ENCODE data around the gene SLC28A3. TPM values are rescaled to one million over a fixed set of nuclear protein-coding genes. Genes with fewer than 3 reads are reported as not detected.

The SLC28A3 gene
- total RNA-seq, 1 experiment from 2014 or later = 0.77 TPM

GRCh38 chr9:84339503-84339902 is 1.1 kb downstream of the SLC28A3 start:
- CTCF ChIA-PET = interaction anchor here (0.6 kb wide), 1 partner anchor 14 kb away, joined by 3 read pairs; no protein-coding TSS in a partner anchor
- Mint-ChIP-seq H3K27ac (ENCODE audit: low read depth, unreplicated experiment) (peak overlapping the region; percentile 79), H3K4me1 (ENCODE audit: insufficient read depth, unreplicated experiment) (peaks cover 11% of the 10 kb centered on the region), H3K36me3 (ENCODE audit: insufficient read depth, unreplicated experiment) (no peaks in the 10 kb centered on the region), H3K27me3 (ENCODE audit: insufficient read depth, unreplicated experiment) (no peaks in the 10 kb centered on the region), H3K9me3 (ENCODE audit: unreplicated experiment) (no peaks in the 10 kb centered on the region), H3K4me3 (ENCODE audit: unreplicated experiment) (peak overlapping the region; percentile 29)
- intact Hi-C loops (cut with micrococcal nuclease) = no loop called here
- TF ChIP-seq, protein P1, sequence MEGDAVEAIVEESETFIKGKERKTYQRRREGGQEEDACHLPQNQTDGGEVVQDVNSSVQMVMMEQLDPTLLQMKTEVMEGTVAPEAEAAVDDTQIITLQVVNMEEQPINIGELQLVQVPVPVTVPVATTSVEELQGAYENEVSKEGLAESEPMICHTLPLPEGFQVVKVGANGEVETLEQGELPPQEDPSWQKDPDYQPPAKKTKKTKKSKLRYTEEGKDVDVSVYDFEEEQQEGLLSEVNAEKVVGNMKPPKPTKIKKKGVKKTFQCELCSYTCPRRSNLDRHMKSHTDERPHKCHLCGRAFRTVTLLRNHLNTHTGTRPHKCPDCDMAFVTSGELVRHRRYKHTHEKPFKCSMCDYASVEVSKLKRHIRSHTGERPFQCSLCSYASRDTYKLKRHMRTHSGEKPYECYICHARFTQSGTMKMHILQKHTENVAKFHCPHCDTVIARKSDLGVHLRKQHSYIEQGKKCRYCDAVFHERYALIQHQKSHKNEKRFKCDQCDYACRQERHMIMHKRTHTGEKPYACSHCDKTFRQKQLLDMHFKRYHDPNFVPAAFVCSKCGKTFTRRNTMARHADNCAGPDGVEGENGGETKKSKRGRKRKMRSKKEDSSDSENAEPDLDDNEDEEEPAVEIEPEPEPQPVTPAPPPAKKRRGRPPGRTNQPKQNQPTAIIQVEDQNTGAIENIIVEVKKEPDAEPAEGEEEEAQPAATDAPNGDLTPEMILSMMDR (IDR thresholded peaks at IDR 0.05; ENCODE audit: unreplicated experiment) = no peak
- BruUV-seq (replicated peaks) = no TSS peak
- POLR2A ChIA-PET = interaction anchor here (0.8 to 2.0 kb wide), 4 partner anchors 10 to 359 kb away, joined by 3 to 6 read pairs (median 3); partner anchors contain the start of genes HNRNPK and RMI1
- no peak for DNase-seq (ENCODE audit: unreplicated experiment)

DNA sequence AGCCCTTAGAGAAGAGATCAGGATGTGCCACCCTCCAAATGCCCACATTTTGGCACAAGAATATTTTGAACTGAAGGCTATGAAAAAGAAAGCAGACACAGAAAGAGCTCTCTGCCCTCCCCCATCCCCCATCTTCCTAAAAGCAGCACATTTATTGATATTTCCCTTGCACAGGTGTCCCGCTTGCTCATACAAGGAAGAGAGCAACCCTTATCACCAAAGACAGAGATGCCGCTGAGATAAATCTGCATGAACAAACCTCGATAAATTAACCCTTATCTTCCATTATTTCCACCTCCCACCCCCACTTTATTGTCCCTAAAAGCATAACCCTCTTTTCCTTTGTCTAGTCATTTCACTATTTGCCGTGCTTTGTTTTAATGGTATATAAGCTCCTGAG is 1.8 kb downstream of the SLC28A3 start:
- H3K27me3 Mint-ChIP-seq (ENCODE audit: insufficient read depth, unreplicated experiment) = no peaks in the 10 kb centered on the region
- no peak overlapping the region for H3K27ac Mint-ChIP-seq (ENCODE audit: low read depth, unreplicated experiment)
- ChIA-PET CTCF (interaction anchor here (1.1 kb wide), 1 partner anchor 58 kb away, joined by 5 read pairs; no protein-coding TSS in a partner anchor), POLR2A (interaction anchor here (2.0 kb wide), 1 partner anchor 13 kb away, joined by 6 read pairs; no protein-coding TSS in a partner anchor)
- H3K36me3 Mint-ChIP-seq (ENCODE audit: insufficient read depth, unreplicated experiment) = no peaks in the 10 kb centered on the region
- DNase-seq (ENCODE audit: unreplicated experiment) = no peak
- TF ChIP-seq, protein P1 (IDR thresholded peaks at IDR 0.05; ENCODE audit: unreplicated experiment) = no peak
- H3K4me3 Mint-ChIP-seq (ENCODE audit: unreplicated experiment) = no peak overlapping the region
- intact Hi-C loops (cut with micrococcal nuclease) = no loop called here
- peaks cover 11% of the 10 kb centered on the region for H3K4me1 Mint-ChIP-seq (ENCODE audit: insufficient read depth, unreplicated experiment)
- no TSS peak for BruUV-seq (replicated peaks)
- H3K9me3 Mint-ChIP-seq (ENCODE audit: unreplicated experiment) = no peaks in the 10 kb centered on the region

GRCh38 chr9:84337252-84337651 is 3.3 kb downstream of the SLC28A3 start:
- intact Hi-C loops (cut with micrococcal nuclease) = no loop called here
- no peaks in the 10 kb centered on the region for H3K27me3 Mint-ChIP-seq (ENCODE audit: insufficient read depth, unreplicated experiment)

GRCh38 chr9:84331119-84331809 is 9.3 kb downstream of the SLC28A3 start:
- no peaks in the 10 kb centered on the region for H3K27me3 Mint-ChIP-seq (ENCODE audit: insufficient read depth, unreplicated experiment)
- ChIA-PET CTCF (interaction anchor here (0.7 kb wide), 1 partner anchor 45 kb away, joined by 3 read pairs; no protein-coding TSS in a partner anchor), POLR2A (no interaction called here)
- H3K27ac Mint-ChIP-seq (ENCODE audit: low read depth, unreplicated experiment) = peak overlapping the region; percentile 80
- H3K4me3 Mint-ChIP-seq (ENCODE audit: unreplicated experiment) = no peak overlapping the region
- H3K4me1 Mint-ChIP-seq (ENCODE audit: insufficient read depth, unreplicated experiment) = peaks cover 11% of the 10 kb centered on the region
- TF ChIP-seq, protein P1 (IDR thresholded peaks at IDR 0.05; ENCODE audit: unreplicated experiment) = no peak
- DNase-seq (ENCODE audit: unreplicated experiment) = peak; percentile 20
- intact Hi-C loops (cut with micrococcal nuclease) = no loop called here
- no peaks in the 10 kb centered on the region for H3K36me3 Mint-ChIP-seq (ENCODE audit: insufficient read depth, unreplicated experiment)
- H3K9me3 Mint-ChIP-seq (ENCODE audit: unreplicated experiment) = peaks cover 5% of the 10 kb centered on the region
- BruUV-seq (replicated peaks) = no TSS peak

More at GRCh38 chr9:84337252-84337651, 3.3 kb downstream of the SLC28A3 start:
- TF ChIP-seq, protein P1 (IDR thresholded peaks at IDR 0.05; ENCODE audit: unreplicated experiment) = no peak
- peaks cover 11% of the 10 kb centered on the region for H3K4me1 Mint-ChIP-seq (ENCODE audit: insufficient read depth, unreplicated experiment)
- H3K36me3 Mint-ChIP-seq (ENCODE audit: insufficient read depth, unreplicated experiment) = no peaks in the 10 kb centered on the region
- H3K9me3 Mint-ChIP-seq (ENCODE audit: unreplicated experiment) = no peaks in the 10 kb centered on the region
- BruUV-seq (replicated peaks) = no TSS peak
- CTCF ChIA-PET = no interaction called here
- DNase-seq (ENCODE audit: unreplicated experiment) = no peak
- H3K27ac Mint-ChIP-seq (ENCODE audit: low read depth, unreplicated experiment) = no peak overlapping the region
- POLR2A ChIA-PET = no interaction called here
- no peak overlapping the region for H3K4me3 Mint-ChIP-seq (ENCODE audit: unreplicated experiment)
